Epithelial cell of proximal tubule (primary cell): ENCODE results near the gene PRKAR1A. TPM values are rescaled to one million over a fixed set of nuclear protein-coding genes. Genes with fewer than 3 reads are reported as not detected.
"Not testable (repeated sequence)": the region's sequence is repeated elsewhere in the genome, so short reads cannot be mapped to it uniquely, and the experiment has no call there.

ENCODE experiments used
- DNase-seq: peaks from one replicate; pipeline ENCODE4 v3.0.0-alpha.2; 2011; ENCODE audit warnings: low read depth
- H3K4me3 ChIP-seq: 2 replicates; pipeline ENCODE4 v1.5.1; 2011; ENCODE audit warnings: low read depth, mild to moderate bottlenecking, low read length
- CTCF ChIP-seq: conservative IDR thresholded peaks from 2 replicates; pipeline ENCODE4 v1.5.1; 2012; ENCODE audit warnings: low read depth, mild to moderate bottlenecking, low read length
- total RNA-seq: library from RNA; depleted of rRNA; stranded (reverse); fragments of >200 nt; gene quantifications from 2 replicates; pipeline ENCODE4 v1.2.3, GENCODE V29; 2015

Gene PRKAR1A
- total RNA-seq, 1 donor from 2014 or later, result 157 TPM

- H3K4me3 ChIP-seq, result no peak overlapping the region
- no peak for TF ChIP-seq CTCF
- no peak for DNase-seq
Observed at GRCh38 chr17:68518063-68518815, 6.0 kb downstream of the PRKAR1A start.

GRCh38 chr17:68519051-68519450 is 6.8 kb downstream of the PRKAR1A start:
- not testable (repeated sequence) for H3K4me3 ChIP-seq, DNase-seq

DNA sequence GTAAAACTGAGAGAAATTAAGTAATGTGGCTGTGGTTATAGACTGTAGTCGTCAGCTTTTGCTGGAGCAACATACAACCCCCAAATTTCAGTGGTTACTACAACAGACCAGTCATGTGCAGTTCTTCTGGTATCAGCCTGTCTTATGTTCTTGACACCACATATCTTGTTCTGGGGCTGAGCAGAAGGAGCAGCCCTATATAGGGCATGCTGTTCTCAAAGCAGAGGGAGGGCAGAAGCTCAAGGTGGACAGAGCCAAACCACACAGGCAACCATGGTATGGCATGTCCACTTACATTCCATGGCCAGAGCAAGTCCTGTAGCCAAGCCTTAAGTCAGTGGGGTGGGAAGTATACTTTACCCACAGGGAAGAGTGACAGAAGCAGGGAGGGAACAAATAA is 7.7 kb downstream of the PRKAR1A start:
- TF ChIP-seq CTCF, result no peak
- H3K4me3 ChIP-seq, result no peak overlapping the region
- DNase-seq, result no peak

- DNase-seq, result no peak
- no peak for TF ChIP-seq CTCF
Observed at GRCh38 chr17:68522266-68522665, 10.0 kb downstream of the PRKAR1A start.

DNA sequence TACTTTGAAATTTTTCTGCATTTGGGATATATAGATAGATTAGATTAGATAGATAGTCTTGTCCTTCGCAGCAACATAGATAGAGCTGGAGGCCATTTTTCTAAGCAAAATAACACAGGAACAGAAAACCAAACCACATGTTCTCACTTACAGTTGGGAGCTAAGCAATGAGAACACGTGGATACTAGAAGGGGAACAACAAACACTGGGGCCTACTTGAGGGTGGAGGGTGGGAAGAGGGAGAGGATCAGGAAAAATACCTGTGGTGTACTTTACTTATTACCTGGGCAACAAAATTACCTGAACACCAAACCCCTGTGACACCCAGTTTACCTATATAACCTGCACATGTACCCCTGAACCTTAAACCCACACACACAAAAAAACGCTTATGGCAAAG is 14.3 kb downstream of the PRKAR1A start:
- TF ChIP-seq CTCF, result no peak
- no peak for DNase-seq
- H3K4me3 ChIP-seq, result no peak overlapping the region

More at GRCh38 chr17:68522266-68522665, 10.0 kb downstream of the PRKAR1A start:
- H3K4me3 ChIP-seq, result no peak overlapping the region

GRCh38 chr17:68527314-68527713 is 15.1 kb downstream of the PRKAR1A start:
- no peak for TF ChIP-seq CTCF
- no peak for DNase-seq
- H3K4me3 ChIP-seq, result no peak overlapping the region

GRCh38 chr17:68531252-68531651 is 19.0 kb downstream of the PRKAR1A start:
- H3K4me3 ChIP-seq, result no peak overlapping the region
- no peak for DNase-seq
- TF ChIP-seq CTCF, result no peak
